Measurements from ENCODE around the gene TEX26.
A peak's percentile ranks its signal among the peaks of the same experiment; 100 is the strongest.

TEX26 gene

GRCh38 chr13:30918662-30919405 lies 13.6 kb upstream of the TEX26 start:
- peak; percentile 13 for DNase-seq (ENCODE audit: low read depth)

GRCh38 chr13:30920162-30920909 lies 12.1 kb upstream of the TEX26 start:
- DNase-seq (ENCODE audit: low read depth): no peak

GRCh38 chr13:30923418-30923817 lies 9.0 kb upstream of the TEX26 start:
- DNase-seq (ENCODE audit: low read depth): no peak

GRCh38 chr13:30924721-30925120 lies 7.7 kb upstream of the TEX26 start:
- no peak for DNase-seq (ENCODE audit: low read depth)

GRCh38 chr13:30925429-30925828 lies 7.0 kb upstream of the TEX26 start:
- DNase-seq (ENCODE audit: low read depth): no peak

GRCh38 chr13:30926781-30927180 lies 5.7 kb upstream of the TEX26 start:
- no peak for DNase-seq (ENCODE audit: low read depth)

GRCh38 chr13:30927188-30927587 lies 5.3 kb upstream of the TEX26 start:
- peak; percentile 12 for DNase-seq (ENCODE audit: low read depth)

GRCh38 chr13:30927595-30927994 lies 4.9 kb upstream of the TEX26 start:
- DNase-seq (ENCODE audit: low read depth): no peak

- DNase-seq (ENCODE audit: low read depth): no peak
Measured at GRCh38 chr13:30928978-30929377, 3.5 kb upstream of the TEX26 start.

- DNase-seq (ENCODE audit: low read depth): no peak
Measured at GRCh38 chr13:30933354-30933670, 856 bp downstream of the TEX26 start.

- no peak for DNase-seq (ENCODE audit: low read depth)
Measured at GRCh38 chr13:30934381-30934780, 1.9 kb downstream of the TEX26 start.

GRCh38 chr13:30934803-30935202 lies 2.3 kb downstream of the TEX26 start:
- DNase-seq (ENCODE audit: low read depth): no peak

GRCh38 chr13:30936971-30937370 lies 4.5 kb downstream of the TEX26 start:
- no peak for DNase-seq (ENCODE audit: low read depth)

- no peak for DNase-seq (ENCODE audit: low read depth)
Measured at GRCh38 chr13:30943881-30944280, 11.4 kb downstream of the TEX26 start.

- no peak for DNase-seq (ENCODE audit: low read depth)
Measured at GRCh38 chr13:30957258-30957943, 24.9 kb downstream of the TEX26 start.

- DNase-seq (ENCODE audit: low read depth): no peak
Measured at GRCh38 chr13:30959678-30960077, 27.2 kb downstream of the TEX26 start.

GRCh38 chr13:30963791-30964190 lies 31.3 kb downstream of the TEX26 start:
- DNase-seq (ENCODE audit: low read depth): peak; percentile 44

- DNase-seq (ENCODE audit: low read depth): no peak
Measured at GRCh38 chr13:30965380-30965779, 32.9 kb downstream of the TEX26 start.

GRCh38 chr13:30966101-30966500 lies 33.6 kb downstream of the TEX26 start:
- DNase-seq (ENCODE audit: low read depth): peak; percentile 40

GRCh38 chr13:30968846-30969245 lies 36.4 kb downstream of the TEX26 start:
- peak; percentile 57 for DNase-seq (ENCODE audit: low read depth)

GRCh38 chr13:30971575-30971974 lies 39.1 kb downstream of the TEX26 start:
- DNase-seq (ENCODE audit: low read depth): peak; percentile 29

GRCh38 chr13:30972888-30973377 lies 40.5 kb downstream of the TEX26 start:
- peak; percentile 70 for DNase-seq (ENCODE audit: low read depth)

- no peak for DNase-seq (ENCODE audit: low read depth)
Measured at GRCh38 chr13:30974350-30974749, 41.9 kb downstream of the TEX26 start.

Data from EH (cell line).